Adrenal gland (tissue), 12 donors: ENCODE measurements around the gene MAML2. TPM values are rescaled to one million over a fixed set of nuclear protein-coding genes. Genes with fewer than 3 reads are reported as not detected.

Experiments
- DNase-seq, 7 donors: peaks; one replicate each; pipeline ENCODE4 v3.0.0-alpha.2; 2019 to 2020
- H3K27ac ChIP-seq, 5 donors: fragments of 200-600 bp; sonication (generic) in 4 of 5; 1 replicate in 3 of 5; 2 replicates in 2 of 5; pipeline versions ENCODE4 v1.5.1 to v1.8.0; 2016 to 2020; ENCODE audit warnings: mild to moderate bottlenecking in 1 of 5
- H3K27me3 ChIP-seq: fragments of 200-600 bp; 2 replicates; pipeline ENCODE4 v1.8.0; 2021
- H3K36me3 ChIP-seq, 2 donors: fragments of 200-600 bp; replicated peaks in 1 of 2; 1 replicate in 1 of 2; 2 replicates in 1 of 2; pipeline versions ENCODE4 v1.5.1 to v1.8.0; 2018 to 2022
- H3K4me1 ChIP-seq, 2 donors: fragments of 200-600 bp; replicated peaks in 1 of 2; 1 replicate in 1 of 2; 2 replicates in 1 of 2; pipeline versions ENCODE4 v1.5.1 to v1.8.0; 2018 to 2021
- H3K4me3 ChIP-seq, 4 donors: fragments of 200-600 bp; sonication (generic) in 3 of 4; one replicate each; pipeline ENCODE4 v1.5.1; 2016 to 2018
- H3K9me3 ChIP-seq, 3 donors: fragments of 200-600 bp; sonication (generic) in 1 of 3; replicated peaks in 1 of 3; 1 replicate in 2 of 3; 2 replicates in 1 of 3; pipeline versions ENCODE4 v1.5.1 to v1.8.0; 2016 to 2021
- POLR2A ChIP-seq, 2 donors: fragments of 450-650 bp; IDR thresholded peaks; one replicate each; pipeline ENCODE4 v1.6.1; 2017; ENCODE audit warnings: antibody characterized with exemption in 2 of 2, mild to moderate bottlenecking in 2 of 2, moderate library complexity in 1 of 2
- WGBS, 4 donors: extraction: QIAGEN DNeasy Blood & Tissue Kit in 2 of 4; methylation state at CpG; one replicate each; pipeline versions ENCODE4 v1.1.5 to v1.1.7; 2013 to 2017; 5-methylcytosine and 5-hydroxymethylcytosine counted together
- intact Hi-C, 2 donors: fragments of 100-400 bp; cut with DNase I; formaldehyde crosslinking; loops; one replicate each; pipeline versions ENCODE4 v1.14.1 to v1.15.0; 2022 to 2023
- polyA plus RNA-seq, 3 donors: library from polyadenylated mRNA; stranded (reverse); fragments of 200-250 nt in 2 of 3; fragments of 350-450 nt in 1 of 3; fragmentation: Illumina TruSeq in 1 of 3; extraction: RNeasy Lipid Tissue Mini Kit (QIAGEN cat#74804) in 1 of 3; gene quantifications; one replicate each; pipeline ENCODE4 v1.2.3, GENCODE V29; 2013 to 2014
- total RNA-seq, 9 donors: library from RNA; depleted of rRNA in 4 of 9; stranded (reverse); fragments of >200 nt in 4 of 9; fragments of 120-200 nt in 1 of 9; fragmentation: NEBNext Ultra II Directional in 1 of 9; extraction: Animal tissue kit (Norgen Biotek cat#: 25700) in 1 of 9; gene quantifications; one replicate each; pipeline versions ENCODE4 v1.1.0 to v1.2.4, GENCODE V29; 2013 to 2023
- TF ChIP-seq, protein P1 (sequence below), 6 experiments: fragments of 450-650 bp in 4 of 6; fragments of 200-600 bp in 2 of 6; sonication (generic) in 1 of 6; IDR thresholded peaks; 1 replicate in 5 of 6; 2 replicates in 1 of 6; pipeline versions ENCODE4 v1.5.1 to v1.8.0; 2016 to 2021; ENCODE audit warnings: antibody characterized with exemption in 6 of 6, mild to moderate bottlenecking in 2 of 6, moderate library complexity in 1 of 6
- donor health status: healthy with polysubstance abuse.
- donor health status: Bipolar disorder and iron deficiency.
- donor health status: DM: yes; HTN: yes; CAD: no.
- donor health status: DM: no; HTN: no; CAD: no.
- donor health status: DM: no; HTN: no; CAD: no.
- donor health status: DM: yes; HTN: yes; CAD: no.

Gene MAML2
- total and polyA plus RNA-seq, 12 donors = 1.4 to 19.4 (median 7.6) TPM

DNA sequence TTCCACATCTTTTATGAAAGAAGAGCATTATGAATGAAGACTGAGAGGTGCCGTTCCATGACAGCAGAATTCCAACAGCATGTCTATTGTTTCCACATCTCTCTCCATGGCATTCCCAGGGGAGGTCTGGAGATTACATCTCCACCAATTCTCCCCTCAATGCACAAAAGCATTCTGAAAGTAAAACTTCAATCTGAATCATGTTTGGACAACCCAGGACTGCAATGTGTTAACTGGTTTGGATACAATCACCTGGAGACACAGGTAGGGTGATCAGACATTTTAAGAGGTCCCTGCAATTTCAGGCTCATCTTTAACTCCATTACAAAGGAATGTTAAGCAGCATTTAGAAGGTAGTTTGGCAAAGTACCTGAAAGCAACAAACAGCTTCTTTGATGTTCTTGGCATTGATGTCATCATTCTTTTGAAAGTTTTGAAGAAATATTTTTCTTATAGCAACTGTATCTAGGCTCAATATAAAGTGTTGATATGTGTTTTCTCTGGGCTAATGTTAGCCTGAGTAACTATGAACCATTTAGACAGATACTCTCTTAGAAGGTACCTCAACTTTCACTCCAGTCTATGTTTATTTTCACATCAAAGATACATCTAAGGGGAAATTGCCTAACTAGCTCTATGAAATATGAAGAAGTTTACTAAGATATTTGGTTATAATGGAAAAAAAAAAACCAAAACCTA lies 237.6 kb downstream of the MAML2 start:
- Histone ChIP-seq H3K4me1 (peaks cover 5 to 13% of the 10 kb centered on the region in 2 donors), H3K4me3 (no peak overlapping the region), H3K27me3 (no peaks in the 10 kb centered on the region), H3K36me3 (no peaks in the 10 kb centered on the region), H3K9me3 (no peaks in the 10 kb centered on the region), H3K27ac (no peak overlapping the region)
- intact Hi-C loops = no loop called here
- TF ChIP-seq POLR2A (IDR thresholded peaks at IDR 0.05) = no peak
- TF ChIP-seq, protein P1, sequence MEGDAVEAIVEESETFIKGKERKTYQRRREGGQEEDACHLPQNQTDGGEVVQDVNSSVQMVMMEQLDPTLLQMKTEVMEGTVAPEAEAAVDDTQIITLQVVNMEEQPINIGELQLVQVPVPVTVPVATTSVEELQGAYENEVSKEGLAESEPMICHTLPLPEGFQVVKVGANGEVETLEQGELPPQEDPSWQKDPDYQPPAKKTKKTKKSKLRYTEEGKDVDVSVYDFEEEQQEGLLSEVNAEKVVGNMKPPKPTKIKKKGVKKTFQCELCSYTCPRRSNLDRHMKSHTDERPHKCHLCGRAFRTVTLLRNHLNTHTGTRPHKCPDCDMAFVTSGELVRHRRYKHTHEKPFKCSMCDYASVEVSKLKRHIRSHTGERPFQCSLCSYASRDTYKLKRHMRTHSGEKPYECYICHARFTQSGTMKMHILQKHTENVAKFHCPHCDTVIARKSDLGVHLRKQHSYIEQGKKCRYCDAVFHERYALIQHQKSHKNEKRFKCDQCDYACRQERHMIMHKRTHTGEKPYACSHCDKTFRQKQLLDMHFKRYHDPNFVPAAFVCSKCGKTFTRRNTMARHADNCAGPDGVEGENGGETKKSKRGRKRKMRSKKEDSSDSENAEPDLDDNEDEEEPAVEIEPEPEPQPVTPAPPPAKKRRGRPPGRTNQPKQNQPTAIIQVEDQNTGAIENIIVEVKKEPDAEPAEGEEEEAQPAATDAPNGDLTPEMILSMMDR (IDR thresholded peaks at IDR 0.05) = no peak
- no peak for DNase-seq
- WGBS, 4 donors = 68 to 93% (median 78%) methylated on average over 1 of the region's 1 CpG

DNA sequence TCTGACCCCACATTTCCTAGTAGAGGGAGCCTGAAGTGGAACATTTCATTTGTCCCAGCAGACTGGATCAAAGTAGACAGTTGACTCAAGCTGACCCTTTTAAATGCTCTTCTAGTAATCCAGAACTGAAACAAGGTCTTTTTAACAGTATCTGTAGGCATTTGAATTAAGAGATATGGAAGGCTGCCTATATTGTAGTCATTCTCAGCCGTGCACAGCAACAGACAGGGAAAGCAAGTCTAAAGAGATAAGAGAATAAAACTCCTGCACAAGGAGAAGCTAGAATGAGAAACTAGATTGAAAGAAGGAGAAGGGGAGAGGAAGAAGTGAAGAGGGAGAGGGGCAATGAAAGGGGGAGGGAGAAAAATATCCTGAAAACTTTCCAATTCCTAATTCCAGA lies 238.5 kb downstream of the MAML2 start:
- Histone ChIP-seq H3K9me3 (no peaks in the 10 kb centered on the region), H3K36me3 (no peaks in the 10 kb centered on the region), H3K4me3 (no peak overlapping the region), H3K4me1 (peaks cover 5 to 13% of the 10 kb centered on the region in 2 donors), H3K27me3 (no peaks in the 10 kb centered on the region), H3K27ac (no peak overlapping the region)
- intact Hi-C loops = no loop called here
- no peak for DNase-seq
- WGBS, 4 donors = 77 to 83% (median 77%) methylated on average over 1 of the region's 1 CpG
- TF ChIP-seq, protein P1 (IDR thresholded peaks at IDR 0.05) = no peak
- no peak for TF ChIP-seq POLR2A (IDR thresholded peaks at IDR 0.05)

DNA sequence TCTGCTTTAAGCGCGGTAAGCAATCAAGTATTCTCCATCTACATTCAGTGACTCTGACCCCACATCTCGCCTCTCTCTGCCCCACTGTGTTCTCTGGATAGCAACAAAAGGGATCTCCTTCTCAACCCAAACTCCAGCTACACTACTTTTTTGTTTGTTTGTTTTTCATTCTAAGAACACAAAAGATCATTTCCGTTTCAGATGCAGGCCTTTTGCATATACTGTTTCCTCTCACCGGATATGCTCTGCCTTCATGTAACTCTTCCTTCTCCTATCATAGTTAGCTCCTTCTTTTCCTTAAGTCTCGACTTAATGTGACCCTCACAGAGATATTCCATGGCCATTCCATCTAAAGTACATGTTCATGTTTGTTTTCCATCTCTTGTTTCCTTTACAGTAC lies 239.3 kb downstream of the MAML2 start:
- DNase-seq = no peak
- Histone ChIP-seq H3K27ac (no peak overlapping the region), H3K4me1 (peaks cover 5 to 20% of the 10 kb centered on the region in 2 donors), H3K4me3 (no peak overlapping the region), H3K27me3 (no peaks in the 10 kb centered on the region), H3K36me3 (no peaks in the 10 kb centered on the region), H3K9me3 (no peaks in the 10 kb centered on the region)
- WGBS, 4 donors = 84 to 91% (median 85%) methylated on average over 6 of the region's 6 CpGs
- intact Hi-C loops = no loop called here
- TF ChIP-seq, protein P1 (IDR thresholded peaks at IDR 0.05) = no peak
- no peak for TF ChIP-seq POLR2A (IDR thresholded peaks at IDR 0.05)

- H3K36me3 ChIP-seq = no peaks in the 10 kb centered on the region
- peak overlapping the region in 3 of 5 donors; percentile 6 to 24 (median 17) for H3K27ac ChIP-seq
- no peak for DNase-seq
- TF ChIP-seq, protein P1 (IDR thresholded peaks at IDR 0.05) = no peak
- no peak for TF ChIP-seq POLR2A (IDR thresholded peaks at IDR 0.05)
- 94 to 100% (median 98%) methylated on average over 1 of the region's 1 CpG for WGBS, 4 donors
- intact Hi-C loops = no loop called here
- H3K4me1 ChIP-seq = peaks cover 5 to 26% of the 10 kb centered on the region in 2 donors
- H3K9me3 ChIP-seq = no peaks in the 10 kb centered on the region
- H3K4me3 ChIP-seq = no peak overlapping the region
- H3K27me3 ChIP-seq = no peaks in the 10 kb centered on the region
Observed at GRCh38 chr11:96103102-96103501, 239.9 kb downstream of the MAML2 start.
